Hepatocyte (in vitro differentiated cells): ENCODE measurements around the gene RASA3. TPM values are rescaled to one million over a fixed set of nuclear protein-coding genes. Genes with fewer than 3 reads are reported as not detected.

ENCODE experiments used
- DNase-seq: peaks from one replicate; pipeline ENCODE4 v3.0.0-alpha.2; 2016; ENCODE audit warnings: low spot score
- H2AFZ ChIP-seq: fragments of 200-600 bp; sonication (generic); 2 replicates; pipeline ENCODE4 v1.6.0; 2016; ENCODE audit warnings: antibody characterized with exemption, mild to moderate bottlenecking
- H3K27ac ChIP-seq: fragments of 200-600 bp; sonication (generic); 2 replicates; pipeline ENCODE4 v1.5.1; 2016; ENCODE audit warnings: mild to moderate bottlenecking
- H3K27me3 ChIP-seq: fragments of 200-600 bp; sonication (generic); 2 replicates; pipeline ENCODE4 v1.6.1; 2016
- H3K36me3 ChIP-seq: fragments of 200-600 bp; sonication (generic); replicated peaks from 2 replicates; pipeline ENCODE4 v1.5.1; 2016; ENCODE audit warnings: low read depth; ENCODE audit not compliant: insufficient read depth
- H3K4me1 ChIP-seq: fragments of 200-600 bp; sonication (generic); 2 replicates; pipeline ENCODE4 v1.5.1; 2016; ENCODE audit warnings: mild to moderate bottlenecking, moderate library complexity; ENCODE audit not compliant: insufficient read depth
- H3K4me2 ChIP-seq: fragments of 200-600 bp; sonication (generic); 2 replicates; pipeline ENCODE4 v1.6.0; 2016
- H3K4me3 ChIP-seq: fragments of 200-600 bp; sonication (generic); 2 replicates; pipeline ENCODE4 v1.5.1; 2016; ENCODE audit warnings: mild to moderate bottlenecking
- H3K79me2 ChIP-seq: fragments of 200-600 bp; sonication (generic); 2 replicates; pipeline ENCODE4 v1.6.0; 2017; ENCODE audit warnings: mild to moderate bottlenecking
- H3K9me2 ChIP-seq: fragments of 200-600 bp; sonication (generic); replicated peaks from 2 replicates; pipeline ENCODE4 v1.6.0; 2017; ENCODE audit warnings: mild to moderate bottlenecking; ENCODE audit not compliant: insufficient read depth
- H3K9me3 ChIP-seq: fragments of 200-600 bp; sonication (generic); 2 replicates; pipeline ENCODE4 v1.5.1; 2016; ENCODE audit warnings: low read depth, mild to moderate bottlenecking
- H4K20me1 ChIP-seq: fragments of 200-600 bp; sonication (generic); 2 replicates; pipeline ENCODE4 v1.6.0; 2016; ENCODE audit warnings: mild to moderate bottlenecking; ENCODE audit not compliant: insufficient read depth, poor library complexity, severe bottlenecking
- EZH2 ChIP-seq: fragments of 200-600 bp; sonication (generic); IDR thresholded peaks from 2 replicates; pipeline ENCODE4 v1.6.1; 2016; ENCODE audit warnings: antibody characterized with exemption, mild to moderate bottlenecking, borderline replicate concordance
- EZH2phosphoT487 ChIP-seq: fragments of 200-600 bp; sonication (generic); IDR thresholded peaks from one replicate; pipeline ENCODE4 v1.6.1; 2018; ENCODE audit warnings: antibody characterized with exemption, mild to moderate bottlenecking, low read depth, moderate library complexity; ENCODE audit not compliant: unreplicated experiment, severe bottlenecking
- WGBS: methylation state at CpG from one replicate; pipeline ENCODE4 v1.1.6; 2016; ENCODE audit warnings: low lambda C conversion rate; ENCODE audit errors: missing lambda C conversion rate; 5-methylcytosine and 5-hydroxymethylcytosine counted together
- polyA plus RNA-seq: library from polyadenylated mRNA; unstranded; fragments of >200 nt; fragmentation: Nextera tagmentation; extraction: Ambion mirVana; gene quantifications from 2 replicates; pipeline ENCODE4 v1.2.1, GENCODE V29; 2016
- total RNA-seq: library from RNA; depleted of rRNA; stranded (reverse); fragments of >200 nt; gene quantifications from 2 replicates; pipeline ENCODE4 v1.2.3, GENCODE V29; 2014
- TF ChIP-seq, protein P1 (sequence below): fragments of 200-600 bp; sonication (generic); IDR thresholded peaks from 2 replicates; pipeline ENCODE4 v1.5.1; 2016; ENCODE audit warnings: antibody characterized with exemption, mild to moderate bottlenecking; ENCODE audit not compliant: poor library complexity

Gene RASA3
- total and polyA plus RNA-seq, 2 experiments from 2014 or later = 5.6 to 6.1 TPM

DNA sequence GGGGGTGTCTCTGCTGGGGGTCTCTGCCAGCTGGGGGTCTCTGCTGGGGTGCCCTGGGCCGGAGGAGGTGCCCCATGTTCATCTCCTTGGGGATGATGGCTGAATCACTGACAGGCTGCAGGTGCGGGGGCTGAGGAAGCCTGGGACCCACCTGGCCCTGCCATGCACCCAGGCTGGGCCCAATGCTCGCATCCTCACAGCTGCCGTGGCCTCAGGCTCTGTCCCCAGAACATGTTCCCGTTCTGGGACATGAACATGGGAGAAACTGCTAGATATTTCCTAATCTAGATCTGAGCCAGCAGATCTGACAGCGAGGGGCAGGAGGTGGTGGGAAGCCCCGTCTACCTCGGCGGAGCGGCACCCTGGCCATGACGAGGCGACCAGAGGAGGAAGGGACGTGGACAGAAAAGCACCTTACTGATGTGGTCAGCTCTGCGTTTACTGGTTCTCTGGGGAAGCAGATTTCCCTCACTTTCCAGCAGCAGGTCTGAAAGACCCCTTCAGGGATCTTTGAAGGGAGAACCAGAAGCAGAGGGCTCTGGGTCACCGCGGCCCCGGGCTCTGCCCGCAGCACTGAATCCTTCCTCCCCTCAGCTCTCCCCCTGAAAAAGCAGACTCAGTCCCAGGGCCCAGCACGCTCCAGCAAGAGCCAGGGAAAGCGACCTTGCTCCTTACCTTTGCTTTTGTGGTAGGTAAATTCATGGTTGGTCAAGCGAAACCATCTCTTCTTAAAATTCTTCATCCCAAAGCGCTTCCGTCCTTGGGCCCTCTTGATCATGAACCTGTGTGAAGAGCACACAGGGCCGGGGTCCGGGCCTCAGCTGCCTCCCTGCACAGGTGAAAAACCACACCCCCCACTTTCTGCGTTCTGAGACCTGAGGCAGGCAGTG lies 132.0 kb downstream of the RASA3 start:
- TF ChIP-seq, protein P1, sequence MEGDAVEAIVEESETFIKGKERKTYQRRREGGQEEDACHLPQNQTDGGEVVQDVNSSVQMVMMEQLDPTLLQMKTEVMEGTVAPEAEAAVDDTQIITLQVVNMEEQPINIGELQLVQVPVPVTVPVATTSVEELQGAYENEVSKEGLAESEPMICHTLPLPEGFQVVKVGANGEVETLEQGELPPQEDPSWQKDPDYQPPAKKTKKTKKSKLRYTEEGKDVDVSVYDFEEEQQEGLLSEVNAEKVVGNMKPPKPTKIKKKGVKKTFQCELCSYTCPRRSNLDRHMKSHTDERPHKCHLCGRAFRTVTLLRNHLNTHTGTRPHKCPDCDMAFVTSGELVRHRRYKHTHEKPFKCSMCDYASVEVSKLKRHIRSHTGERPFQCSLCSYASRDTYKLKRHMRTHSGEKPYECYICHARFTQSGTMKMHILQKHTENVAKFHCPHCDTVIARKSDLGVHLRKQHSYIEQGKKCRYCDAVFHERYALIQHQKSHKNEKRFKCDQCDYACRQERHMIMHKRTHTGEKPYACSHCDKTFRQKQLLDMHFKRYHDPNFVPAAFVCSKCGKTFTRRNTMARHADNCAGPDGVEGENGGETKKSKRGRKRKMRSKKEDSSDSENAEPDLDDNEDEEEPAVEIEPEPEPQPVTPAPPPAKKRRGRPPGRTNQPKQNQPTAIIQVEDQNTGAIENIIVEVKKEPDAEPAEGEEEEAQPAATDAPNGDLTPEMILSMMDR = no peak
- no peak for TF ChIP-seq EZH2phosphoT487
- no peak for TF ChIP-seq EZH2
- 94% methylated on average over 25 of the region's 26 CpGs for WGBS
- Histone ChIP-seq H3K27ac (no peak overlapping the region), H3K9me2 (no peaks in the 10 kb centered on the region), H3K4me1 (peaks cover 4% of the 10 kb centered on the region), H3K27me3 (no peaks in the 10 kb centered on the region), H3K79me2 (no peaks in the 10 kb centered on the region), H3K36me3 (no peaks in the 10 kb centered on the region), H3K9me3 (no peaks in the 10 kb centered on the region), H2AFZ (no peak overlapping the region), H3K4me2 (no peak overlapping the region), H4K20me1 (no peaks in the 10 kb centered on the region), H3K4me3 (no peak overlapping the region)
- DNase-seq = no peak

DNA sequence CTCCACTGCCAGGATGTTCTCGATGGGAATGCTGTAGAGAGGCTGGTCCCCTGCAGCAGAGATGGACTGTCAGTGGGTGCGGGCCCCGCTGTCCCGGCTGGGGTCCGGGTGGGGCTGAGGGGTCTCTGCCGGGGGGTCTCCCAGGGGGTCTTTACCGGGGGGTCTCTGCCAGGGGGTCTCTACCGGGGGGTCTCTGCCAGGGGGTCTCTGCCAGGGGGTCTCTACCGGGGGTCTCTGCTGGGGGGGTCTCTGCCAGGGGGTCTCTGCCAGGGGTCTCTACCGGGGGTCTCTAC lies 132.9 kb downstream of the RASA3 start:
- H3K9me3 ChIP-seq = no peaks in the 10 kb centered on the region

DNA sequence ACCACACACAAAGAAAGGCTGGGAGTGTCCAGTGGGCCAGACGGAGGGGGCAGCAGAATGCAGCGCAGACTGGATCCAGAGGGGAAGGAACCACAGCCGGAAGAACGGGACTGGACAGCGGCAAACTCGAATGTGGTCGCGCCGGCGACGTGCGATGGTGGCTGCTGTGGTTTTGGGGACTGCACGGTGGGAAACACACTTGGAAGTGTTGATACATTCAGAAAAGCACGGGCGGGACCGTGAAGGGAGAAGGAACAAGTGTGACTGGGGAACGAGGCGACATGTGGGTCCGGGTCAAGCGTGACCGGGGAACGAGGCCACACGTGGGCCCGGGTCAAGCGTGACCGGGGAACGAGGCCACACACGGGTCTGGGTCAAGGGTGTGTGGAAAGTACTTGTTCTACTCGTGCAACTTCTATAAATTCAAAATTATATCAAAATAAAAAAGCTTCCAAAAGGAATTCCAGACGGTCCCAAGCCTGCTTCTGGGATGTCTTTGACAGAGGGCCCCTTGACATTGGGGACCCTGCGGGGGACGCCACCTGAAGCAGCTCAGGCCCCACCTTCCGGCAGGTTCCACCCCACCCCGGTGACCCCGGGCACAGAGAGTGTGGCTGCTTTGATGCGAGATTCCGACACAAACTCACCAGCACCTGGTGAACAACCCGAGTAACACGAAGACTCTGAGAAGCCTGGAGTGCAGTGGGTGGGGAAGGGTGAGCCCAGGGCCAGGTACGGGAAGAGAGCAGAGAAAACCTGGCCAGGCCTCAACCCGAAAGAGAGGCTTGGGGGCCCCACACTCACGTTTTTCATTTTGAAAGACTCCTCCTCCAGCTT lies 133.4 kb downstream of the RASA3 start:
- no peaks in the 10 kb centered on the region for H3K4me1 ChIP-seq
- H4K20me1 ChIP-seq = no peaks in the 10 kb centered on the region
- no peak overlapping the region for H3K4me3 ChIP-seq
- no peak overlapping the region for H2AFZ ChIP-seq
- no peaks in the 10 kb centered on the region for H3K9me3 ChIP-seq
- TF ChIP-seq EZH2 = no peak
- TF ChIP-seq EZH2phosphoT487 = no peak
- TF ChIP-seq, protein P1 = no peak
- H3K27me3 ChIP-seq = no peaks in the 10 kb centered on the region
- H3K4me2 ChIP-seq = no peak overlapping the region
- H3K79me2 ChIP-seq = no peaks in the 10 kb centered on the region
- whole genome bisulfite sequencing = 94% methylated on average over 40 of the region's 42 CpGs
- H3K9me2 ChIP-seq = no peaks in the 10 kb centered on the region
- no peak overlapping the region for H3K27ac ChIP-seq
- no peaks in the 10 kb centered on the region for H3K36me3 ChIP-seq
- no peak for DNase-seq

More for the DNA sequence above, 132.9 kb downstream of the RASA3 start:
- H3K4me1 ChIP-seq = no peaks in the 10 kb centered on the region
- no peak for DNase-seq
- H2AFZ ChIP-seq = no peak overlapping the region
- no peaks in the 10 kb centered on the region for H3K27me3 ChIP-seq
- H3K4me3 ChIP-seq = no peak overlapping the region
- no peak overlapping the region for H3K4me2 ChIP-seq
- H3K36me3 ChIP-seq = no peaks in the 10 kb centered on the region
- TF ChIP-seq EZH2 (no peak), EZH2phosphoT487 (no peak)
- TF ChIP-seq, protein P1 = no peak
- no peaks in the 10 kb centered on the region for H4K20me1 ChIP-seq
- H3K27ac ChIP-seq = no peak overlapping the region
- H3K79me2 ChIP-seq = no peaks in the 10 kb centered on the region
- WGBS = 91% methylated on average over 8 of the region's 10 CpGs
- H3K9me2 ChIP-seq = no peaks in the 10 kb centered on the region
